ENCODE data around the gene VWA8. TPM values are rescaled to one million over a fixed set of nuclear protein-coding genes. Genes with fewer than 3 reads are reported as not detected.

The VWA8 gene
- total RNA-seq, 1 donor from 2014 or later = 12.2 TPM

GRCh38 chr13:41682766-41683165 is 278.1 kb downstream of the VWA8 start:
- Mint-ChIP-seq H3K9me3 (ENCODE audit: low read depth) (no peaks in the 10 kb centered on the region), H3K27ac (ENCODE audit: unreplicated experiment) (no peak overlapping the region), H3K4me1 (ENCODE audit: low read depth) (peaks cover 12% of the 10 kb centered on the region), H3K27me3 (ENCODE audit: low read depth) (no peaks in the 10 kb centered on the region), H3K4me3 (ENCODE audit: unreplicated experiment) (no peak overlapping the region), H3K36me3 (ENCODE audit: low read depth) (peaks cover 8% of the 10 kb centered on the region)
- TF ChIP-seq, protein P1, sequence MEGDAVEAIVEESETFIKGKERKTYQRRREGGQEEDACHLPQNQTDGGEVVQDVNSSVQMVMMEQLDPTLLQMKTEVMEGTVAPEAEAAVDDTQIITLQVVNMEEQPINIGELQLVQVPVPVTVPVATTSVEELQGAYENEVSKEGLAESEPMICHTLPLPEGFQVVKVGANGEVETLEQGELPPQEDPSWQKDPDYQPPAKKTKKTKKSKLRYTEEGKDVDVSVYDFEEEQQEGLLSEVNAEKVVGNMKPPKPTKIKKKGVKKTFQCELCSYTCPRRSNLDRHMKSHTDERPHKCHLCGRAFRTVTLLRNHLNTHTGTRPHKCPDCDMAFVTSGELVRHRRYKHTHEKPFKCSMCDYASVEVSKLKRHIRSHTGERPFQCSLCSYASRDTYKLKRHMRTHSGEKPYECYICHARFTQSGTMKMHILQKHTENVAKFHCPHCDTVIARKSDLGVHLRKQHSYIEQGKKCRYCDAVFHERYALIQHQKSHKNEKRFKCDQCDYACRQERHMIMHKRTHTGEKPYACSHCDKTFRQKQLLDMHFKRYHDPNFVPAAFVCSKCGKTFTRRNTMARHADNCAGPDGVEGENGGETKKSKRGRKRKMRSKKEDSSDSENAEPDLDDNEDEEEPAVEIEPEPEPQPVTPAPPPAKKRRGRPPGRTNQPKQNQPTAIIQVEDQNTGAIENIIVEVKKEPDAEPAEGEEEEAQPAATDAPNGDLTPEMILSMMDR (IDR thresholded peaks at IDR 0.05) = no peak
- no peak for DNase-seq (ENCODE audit: low spot score)

GRCh38 chr13:41682001-41682400 is 278.9 kb downstream of the VWA8 start:
- no peak for DNase-seq (ENCODE audit: low spot score)
- Mint-ChIP-seq H3K27me3 (ENCODE audit: low read depth) (no peaks in the 10 kb centered on the region), H3K4me1 (ENCODE audit: low read depth) (peaks cover 12% of the 10 kb centered on the region), H3K4me3 (ENCODE audit: unreplicated experiment) (no peak overlapping the region), H3K27ac (ENCODE audit: unreplicated experiment) (no peak overlapping the region), H3K36me3 (ENCODE audit: low read depth) (peaks cover 8% of the 10 kb centered on the region), H3K9me3 (ENCODE audit: low read depth) (no peaks in the 10 kb centered on the region)
- TF ChIP-seq, protein P1 (IDR thresholded peaks at IDR 0.05) = no peak

DNA sequence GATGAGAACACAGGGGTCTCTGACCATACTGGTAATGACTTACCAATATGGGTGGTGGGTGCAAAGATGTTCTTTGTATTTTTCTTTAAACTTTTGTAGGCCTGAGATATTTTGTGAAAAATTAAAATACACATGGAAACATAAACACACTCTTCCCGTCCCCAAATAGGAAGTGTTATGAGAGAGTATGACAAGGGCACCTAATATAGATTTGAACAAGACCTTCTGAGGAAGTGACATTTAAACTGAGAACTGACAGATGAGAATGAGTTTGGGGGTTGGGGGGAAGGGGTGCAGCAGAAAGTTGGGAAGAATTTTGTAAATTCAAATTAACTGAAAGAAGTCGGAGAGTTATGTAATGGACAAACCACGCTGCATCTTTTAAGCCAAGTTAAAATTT is 279.3 kb downstream of the VWA8 start:
- Mint-ChIP-seq H3K4me1 (ENCODE audit: low read depth) (peaks cover 12% of the 10 kb centered on the region), H3K27ac (ENCODE audit: unreplicated experiment) (no peak overlapping the region), H3K9me3 (ENCODE audit: low read depth) (no peaks in the 10 kb centered on the region), H3K27me3 (ENCODE audit: low read depth) (no peaks in the 10 kb centered on the region), H3K36me3 (ENCODE audit: low read depth) (peaks cover 8% of the 10 kb centered on the region), H3K4me3 (ENCODE audit: unreplicated experiment) (no peak overlapping the region)
- TF ChIP-seq, protein P1 (IDR thresholded peaks at IDR 0.05) = no peak
- DNase-seq (ENCODE audit: low spot score) = no peak

GRCh38 chr13:41680900-41681299 is 280.0 kb downstream of the VWA8 start:
- no peak for DNase-seq (ENCODE audit: low spot score)
- TF ChIP-seq, protein P1 (IDR thresholded peaks at IDR 0.05) = no peak
- Mint-ChIP-seq H3K4me3 (ENCODE audit: unreplicated experiment) (no peak overlapping the region), H3K27ac (ENCODE audit: unreplicated experiment) (no peak overlapping the region), H3K36me3 (ENCODE audit: low read depth) (peaks cover 8% of the 10 kb centered on the region), H3K4me1 (ENCODE audit: low read depth) (peaks cover 12% of the 10 kb centered on the region), H3K9me3 (ENCODE audit: low read depth) (no peaks in the 10 kb centered on the region), H3K27me3 (ENCODE audit: low read depth) (no peaks in the 10 kb centered on the region)

- Mint-ChIP-seq H3K36me3 (ENCODE audit: low read depth) (peaks cover 7% of the 10 kb centered on the region), H3K27ac (ENCODE audit: unreplicated experiment) (no peak overlapping the region), H3K4me3 (ENCODE audit: unreplicated experiment) (no peak overlapping the region), H3K4me1 (ENCODE audit: low read depth) (peaks cover 12% of the 10 kb centered on the region), H3K27me3 (ENCODE audit: low read depth) (no peaks in the 10 kb centered on the region), H3K9me3 (ENCODE audit: low read depth) (no peaks in the 10 kb centered on the region)
- TF ChIP-seq, protein P1 (IDR thresholded peaks at IDR 0.05) = no peak
- DNase-seq (ENCODE audit: low spot score) = no peak
Observed at GRCh38 chr13:41678848-41679247, 282.1 kb downstream of the VWA8 start.
